Amniotic stem cell (primary cell): Measurements from ENCODE around the gene MBL2.

Source experiments
- DNase-seq: peaks from one replicate; lab custom pipeline; 2025; lab: John Stamatoyannopoulos, UW

MBL2 gene

DNA sequence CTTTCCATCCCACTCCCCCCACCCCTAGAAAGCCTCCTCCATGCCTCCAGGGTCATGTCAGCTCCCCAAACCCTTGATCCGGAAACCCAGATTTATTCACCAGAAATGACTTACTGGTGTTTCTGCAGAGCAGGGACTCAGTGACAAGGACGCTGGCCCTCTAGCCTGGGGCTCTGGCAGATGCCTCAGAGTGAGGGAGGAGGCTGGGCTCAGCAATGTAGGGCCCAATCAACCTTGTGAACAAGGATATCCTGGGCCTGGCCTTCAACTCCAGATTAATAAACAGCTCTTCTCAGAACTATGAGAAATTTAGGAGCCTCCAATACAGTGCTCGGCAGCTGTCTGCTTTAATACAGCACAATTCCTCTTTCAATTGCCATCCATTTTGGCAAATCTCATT lies at the start of gene MBL2:
TSS of gene MBL2 (minus strand) at position 162 of the 400 bp plus-strand sequence. CDS start 1,149 bp downstream, outside the sequence.
- DNase-seq = no peak

DNA sequence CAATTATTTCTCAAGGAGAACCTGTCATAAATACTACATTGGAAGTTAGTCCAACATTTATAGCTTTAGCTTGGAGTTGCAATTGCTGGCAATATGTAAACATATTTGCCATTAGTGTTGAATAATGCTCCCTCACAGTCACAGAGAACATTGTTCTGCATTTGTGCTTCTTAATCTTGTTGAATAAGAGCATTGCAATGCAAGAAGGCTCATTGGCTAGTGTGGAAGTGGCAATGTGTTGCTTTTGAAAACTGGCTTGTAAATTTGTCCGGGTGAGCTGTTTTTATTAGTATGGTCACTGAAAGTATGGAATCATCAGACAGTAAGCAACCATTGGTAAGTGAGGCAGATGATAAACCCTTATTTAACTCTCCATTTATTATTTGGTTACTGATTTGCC lies 47.7 kb upstream of the MBL2 start:
- DNase-seq = no peak

DNA sequence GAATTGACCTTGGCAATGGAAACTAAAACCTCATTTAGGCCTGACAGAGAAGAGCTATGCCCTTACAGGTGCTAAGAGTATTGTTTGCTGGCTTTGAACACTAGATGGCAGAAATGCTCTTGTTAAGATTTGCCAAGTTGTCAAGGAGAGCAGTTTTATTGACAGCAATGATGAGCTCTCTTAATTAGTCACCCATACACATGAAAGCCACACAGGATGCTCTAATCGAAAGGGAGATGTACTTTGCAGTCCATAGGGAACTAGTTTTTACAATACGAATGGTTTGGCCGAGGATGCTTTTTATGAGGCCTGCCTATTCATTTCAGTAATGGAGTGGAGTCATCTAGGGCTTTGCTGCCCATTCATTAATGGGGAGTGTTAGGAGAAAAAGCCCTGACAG lies 45.4 kb upstream of the MBL2 start:
- no peak for DNase-seq

DNA sequence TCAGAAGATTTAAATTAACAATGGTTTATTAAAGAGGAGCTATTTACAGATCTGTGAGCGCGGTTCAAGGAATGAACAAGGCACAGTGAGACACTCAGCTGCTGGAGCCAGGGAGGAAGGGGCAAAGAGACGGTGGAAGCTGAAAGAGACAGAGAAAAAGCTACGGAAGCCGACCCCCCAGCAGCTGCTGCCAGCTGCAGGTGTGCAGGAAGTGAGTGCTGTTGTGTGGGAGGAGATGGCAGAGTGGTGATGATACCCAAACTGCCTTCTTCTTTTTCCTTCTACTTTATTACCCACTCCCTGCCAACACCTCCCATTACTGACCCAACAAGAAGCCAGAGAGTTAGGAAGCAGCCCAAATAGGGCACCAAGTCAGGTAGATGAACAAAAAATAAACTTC lies 41.9 kb upstream of the MBL2 start:
- DNase-seq = no peak

DNA sequence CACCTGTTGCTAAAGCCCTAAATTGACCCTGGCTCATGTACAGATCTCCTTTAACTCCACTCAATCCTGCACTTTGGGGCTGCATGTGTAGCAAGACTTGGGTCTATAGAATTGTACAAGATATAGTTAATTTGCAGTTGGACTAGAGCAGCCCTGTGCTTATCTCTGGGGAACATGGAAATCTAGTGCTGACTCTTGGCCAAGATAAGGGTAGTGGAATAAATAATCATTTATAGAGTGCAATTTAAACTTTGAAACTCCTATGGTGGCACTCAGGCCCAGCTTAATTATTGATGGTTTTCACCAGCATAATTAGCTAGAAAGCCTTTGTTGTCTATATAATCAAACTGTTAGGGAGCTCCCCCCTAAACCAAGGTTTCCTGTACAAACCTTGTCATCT lies 39.2 kb upstream of the MBL2 start:
- no peak for DNase-seq

DNA sequence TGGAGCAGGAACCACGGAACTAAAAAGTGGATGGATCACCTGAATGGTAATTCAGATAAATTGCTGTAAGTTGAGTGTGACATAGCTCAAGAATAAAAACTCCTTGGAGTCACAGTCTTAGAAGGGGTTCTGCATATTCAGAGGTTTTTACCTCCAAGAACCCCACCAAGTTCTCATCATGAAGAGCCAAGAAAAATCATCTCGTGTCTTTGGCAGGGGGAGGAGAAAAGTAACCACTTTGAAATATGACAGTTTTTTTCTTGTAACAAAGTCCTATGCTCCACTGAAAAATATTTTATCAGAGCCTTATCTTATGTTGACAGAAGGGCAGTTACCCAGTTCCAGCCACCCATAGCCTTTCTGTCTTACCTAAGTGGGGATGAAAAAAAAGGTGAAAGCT lies 38.2 kb upstream of the MBL2 start:
- no peak for DNase-seq

DNA sequence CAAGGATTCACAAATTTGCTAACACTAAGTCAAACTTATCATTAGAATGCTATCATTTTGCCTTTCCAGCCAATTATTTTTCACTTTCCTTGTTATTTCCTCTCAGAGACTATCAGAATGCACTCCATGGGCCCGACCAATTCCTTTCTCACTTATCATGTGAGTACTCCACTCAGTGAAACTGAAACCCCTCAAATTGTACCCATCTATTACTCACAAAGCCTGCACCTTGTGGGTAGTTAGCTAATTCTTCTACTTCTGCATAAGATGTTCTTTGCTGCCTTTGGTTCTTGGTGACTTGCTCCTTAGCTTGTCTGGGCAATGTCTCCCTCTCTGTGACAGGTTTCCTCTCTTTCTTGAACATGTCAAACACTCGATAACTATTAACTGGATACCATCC lies 35.2 kb upstream of the MBL2 start:
- no peak for DNase-seq

DNA sequence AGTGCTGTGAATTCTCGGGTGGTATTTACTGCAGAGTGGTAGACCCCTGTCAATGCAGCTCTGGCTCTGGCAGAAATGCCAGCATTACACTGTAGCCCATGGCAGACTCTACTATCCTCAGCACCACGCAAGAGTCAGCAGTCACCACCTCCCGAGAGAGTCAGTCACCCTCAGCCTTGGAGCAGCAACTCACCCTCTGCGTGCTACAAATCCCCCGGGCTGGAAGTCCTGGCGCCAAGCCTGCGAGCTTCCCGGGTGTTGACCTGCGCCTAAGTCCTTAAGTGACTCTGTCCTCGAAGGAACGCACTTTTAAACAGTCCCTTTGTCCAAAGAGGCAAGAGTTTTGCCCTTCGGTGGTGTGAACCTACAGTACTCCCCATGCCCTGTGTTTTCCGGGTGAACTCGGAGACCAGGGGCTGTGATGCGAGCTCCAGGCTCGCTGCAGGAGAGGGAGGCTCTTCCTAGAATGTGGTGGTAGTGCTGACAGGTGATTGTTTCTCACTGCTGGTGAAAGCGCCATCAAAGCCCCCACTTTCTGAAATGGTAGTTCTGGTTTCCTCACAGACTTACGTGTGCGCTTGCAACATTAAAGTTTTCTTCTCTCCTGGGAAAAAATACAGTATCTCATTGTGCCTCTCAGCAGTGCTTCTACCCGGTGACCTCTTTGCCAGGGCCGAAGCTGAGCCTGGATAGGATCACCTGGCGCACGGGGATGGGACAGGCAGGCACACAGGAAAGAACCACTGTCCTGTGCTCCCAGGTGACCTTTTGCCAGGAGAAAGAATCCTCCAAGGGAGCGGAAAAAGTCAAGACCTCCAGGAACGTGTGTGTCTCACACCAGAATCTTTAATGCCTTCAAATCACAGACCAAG lies 33.1 kb upstream of the MBL2 start:
- DNase-seq = no peak

DNA sequence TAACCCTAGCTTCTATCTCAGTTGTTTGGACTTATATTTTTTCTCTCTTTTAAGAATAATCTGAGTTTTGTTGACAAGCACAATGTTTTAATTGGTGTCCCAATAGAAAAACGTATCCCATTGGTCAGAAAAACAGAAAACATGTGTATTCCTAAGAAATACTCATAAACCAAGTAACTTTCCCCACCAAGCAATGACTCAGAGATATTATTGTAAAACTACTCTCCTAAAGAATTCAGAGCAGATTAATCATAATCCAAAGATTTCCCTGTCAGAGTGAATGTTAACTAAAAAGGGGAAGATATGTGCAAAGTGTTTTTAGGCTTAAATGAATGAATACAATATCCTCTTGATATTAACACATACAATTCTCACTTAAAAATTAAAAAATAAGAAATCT lies 29.4 kb upstream of the MBL2 start:
- peak; percentile 29 for DNase-seq

DNA sequence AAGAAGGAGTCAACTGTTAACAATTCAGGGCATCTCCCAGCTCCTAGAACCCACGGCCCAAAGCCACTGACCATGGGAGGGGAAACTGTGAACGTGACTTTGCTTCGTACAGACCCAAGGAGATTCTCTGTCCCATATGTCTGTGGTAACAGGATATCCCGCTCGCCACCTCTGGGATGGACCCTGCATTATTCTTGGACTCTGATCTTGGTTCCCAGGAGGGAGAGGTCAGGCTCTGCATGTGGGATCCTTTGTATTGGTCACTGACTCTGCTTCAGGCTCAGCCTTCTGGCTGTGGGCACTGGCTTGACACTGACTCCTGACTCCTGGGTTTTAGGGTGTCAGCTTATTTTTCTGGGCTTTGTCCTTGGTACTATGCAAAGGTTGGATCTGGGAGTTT lies 13.5 kb upstream of the MBL2 start:
- DNase-seq = no peak

DNA sequence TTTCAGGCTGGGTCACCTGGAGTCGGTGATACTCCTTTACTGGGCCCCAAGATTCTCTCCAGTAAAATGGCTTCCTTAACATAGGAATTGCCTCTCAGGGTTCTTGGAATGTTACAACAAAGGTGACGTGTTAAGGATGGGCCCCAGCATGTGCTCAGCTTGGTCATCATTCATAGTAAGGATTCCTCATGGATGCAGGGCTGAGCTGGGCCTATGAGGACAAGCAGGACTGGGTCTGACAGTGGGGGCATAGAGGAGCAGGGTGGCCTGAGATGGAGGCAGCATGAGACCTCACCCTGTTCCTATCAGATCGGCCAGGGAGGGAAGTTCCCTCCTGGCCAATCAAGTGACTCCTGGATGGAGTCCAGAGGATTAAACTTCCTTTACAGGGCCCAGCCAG lies 12.8 kb upstream of the MBL2 start:
- no peak for DNase-seq

DNA sequence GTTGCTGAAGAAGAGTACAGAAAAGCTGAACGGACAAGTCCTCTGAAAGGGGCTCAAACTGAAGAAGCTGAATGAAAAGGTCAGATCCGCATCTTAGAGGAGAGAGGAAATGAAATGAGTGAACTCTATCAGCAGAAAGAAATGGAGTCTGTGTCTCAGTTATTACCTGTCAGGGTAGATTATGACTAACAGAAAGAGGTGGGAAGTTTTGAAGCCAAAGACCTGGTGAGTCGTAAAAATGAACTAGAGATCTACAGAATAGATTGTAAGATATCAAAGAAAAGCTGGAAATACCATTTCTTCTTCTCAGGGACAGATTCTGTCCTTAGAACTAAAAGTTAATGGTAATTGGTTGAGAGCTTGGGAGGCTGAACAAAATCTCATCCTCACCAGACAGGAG lies 11.1 kb upstream of the MBL2 start:
- DNase-seq = no peak

DNA sequence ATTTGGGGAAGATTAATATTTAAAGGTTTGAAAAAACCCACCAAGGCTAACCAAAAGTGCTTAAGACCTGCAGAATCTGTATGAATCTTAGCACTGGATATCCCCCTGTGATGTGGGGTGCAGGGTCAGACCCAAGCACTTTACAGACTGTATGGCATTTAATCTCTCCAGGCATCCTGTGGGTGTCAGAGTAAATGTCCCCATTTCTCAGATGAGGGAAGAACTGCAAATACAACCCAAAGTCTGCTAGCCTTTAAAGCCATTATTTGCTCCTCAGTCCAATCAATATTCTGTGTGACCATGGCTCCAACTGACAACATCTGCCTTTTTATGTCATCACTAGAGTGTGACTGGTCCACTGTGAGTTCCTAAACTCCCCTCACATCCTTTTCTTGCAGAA lies 10.0 kb upstream of the MBL2 start:
- DNase-seq = no peak

DNA sequence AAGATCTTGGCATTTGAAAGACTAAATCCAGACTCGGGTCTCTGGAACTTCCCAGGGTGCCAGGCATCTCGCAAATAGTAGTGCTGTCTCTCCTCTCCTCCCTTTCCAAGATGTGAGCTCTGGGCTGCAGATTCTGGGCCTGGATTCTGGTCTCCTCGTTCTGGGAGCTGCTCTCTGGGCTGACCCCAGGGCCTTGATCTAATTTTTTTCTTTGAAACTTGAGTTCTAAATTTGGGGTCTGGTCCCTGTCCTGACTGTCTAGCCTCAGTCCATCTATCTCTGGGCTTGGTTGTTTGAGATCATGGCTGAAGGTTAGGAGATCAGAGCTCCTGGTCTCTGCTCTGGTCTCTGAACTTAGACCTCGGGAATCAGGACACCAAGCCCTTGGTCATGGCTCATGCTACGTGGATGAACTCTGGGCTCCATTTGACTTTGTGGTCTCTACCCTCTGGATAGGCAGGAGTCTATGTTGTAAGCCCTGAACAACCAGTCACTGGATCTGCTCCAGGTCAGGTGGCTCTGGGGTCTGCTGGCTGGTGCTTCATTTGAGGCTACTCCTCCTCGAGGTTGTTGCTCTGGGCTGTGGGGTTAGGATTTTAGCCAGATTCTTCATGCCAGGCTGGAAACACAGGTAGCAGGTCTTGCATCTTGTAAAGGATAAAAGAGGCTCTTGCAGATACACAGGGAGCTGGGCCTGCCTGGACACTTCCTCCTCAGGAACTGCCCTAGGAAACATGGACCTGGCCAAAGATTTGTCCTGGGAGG lies 8.0 kb upstream of the MBL2 start:
- DNase-seq = no peak

DNA sequence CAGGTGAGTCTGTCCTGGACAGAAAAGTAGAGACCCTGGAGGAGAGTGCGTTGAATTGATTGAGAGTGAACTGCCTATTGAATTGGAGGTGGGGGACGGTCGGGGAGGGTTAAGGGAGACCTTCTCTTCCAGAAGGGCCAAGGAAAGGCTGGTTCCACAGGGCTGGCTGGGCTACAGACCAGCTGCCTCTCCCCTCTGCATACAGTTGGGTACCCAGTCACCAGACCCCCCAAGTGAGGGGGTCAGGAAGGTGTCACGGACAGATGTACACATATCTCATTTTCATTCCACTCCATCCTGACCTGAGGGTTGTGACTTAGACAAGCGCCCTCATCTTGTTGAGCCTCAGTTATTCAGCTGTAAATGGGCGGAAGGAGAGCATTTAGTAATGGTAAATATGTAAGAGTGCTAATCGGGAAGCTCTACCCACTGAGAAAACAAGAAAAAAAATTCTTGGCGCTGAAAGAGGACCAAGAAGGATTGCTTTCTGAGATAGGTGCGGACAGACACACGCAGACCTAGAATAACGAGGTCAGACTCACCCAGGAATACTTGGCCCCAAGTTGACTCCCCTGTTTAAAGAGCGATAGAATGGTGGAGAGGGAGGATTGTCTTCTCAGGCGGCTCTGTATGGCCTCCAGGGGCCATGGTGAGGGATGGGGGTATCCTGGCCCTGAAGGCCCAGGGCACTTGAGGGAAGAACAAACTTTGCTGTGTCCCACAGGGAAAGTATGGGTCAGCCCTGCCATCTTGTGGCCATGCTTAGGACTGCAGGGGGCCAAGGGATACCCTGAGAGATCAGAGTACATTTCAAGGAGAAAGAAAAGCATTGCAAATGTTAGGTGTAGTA lies 7.2 kb upstream of the MBL2 start:
- DNase-seq = no peak

DNA sequence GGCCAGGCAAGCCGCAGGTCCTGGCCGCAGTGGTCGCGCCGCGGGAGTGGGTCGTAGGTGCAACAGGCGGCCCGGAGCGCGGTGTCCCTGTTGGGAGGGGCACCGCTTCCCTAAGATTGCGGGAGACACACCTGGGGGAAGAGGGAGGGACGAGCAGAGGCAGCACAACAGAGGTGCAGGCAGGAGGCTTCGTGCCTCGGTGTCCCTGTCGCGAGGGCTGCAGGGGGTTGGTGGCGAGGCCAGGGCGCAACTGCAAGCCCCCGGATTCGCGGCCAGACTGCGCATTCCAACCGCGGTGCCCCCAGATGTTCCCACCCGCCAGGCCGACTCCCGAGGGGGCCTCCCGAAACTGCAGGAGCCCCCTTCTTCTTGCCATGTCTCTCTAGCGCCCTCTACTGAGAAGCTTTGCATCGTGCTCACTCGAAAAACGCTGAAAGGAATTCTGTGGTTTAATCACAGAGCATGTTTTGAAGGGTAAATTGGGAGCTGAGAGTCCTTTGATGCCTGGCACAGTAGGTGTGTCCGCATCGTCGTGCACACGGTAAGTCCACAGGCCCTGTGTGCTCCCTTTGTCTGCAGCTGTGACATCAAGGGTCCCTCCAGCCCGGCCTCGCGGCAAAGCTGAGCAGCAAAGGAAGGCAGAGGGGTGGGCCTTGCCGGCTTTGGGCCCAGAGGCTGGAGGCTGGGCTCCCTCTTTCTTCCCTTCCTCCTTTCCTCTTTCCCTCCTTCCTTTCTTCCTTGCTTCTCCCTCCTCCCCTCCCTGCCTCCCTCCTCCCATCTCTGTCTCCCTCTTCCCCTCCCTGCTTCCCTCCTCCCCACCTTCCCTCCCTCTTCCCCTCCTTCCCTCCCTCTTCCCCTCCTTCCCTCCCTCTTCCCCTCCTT lies 6.2 kb upstream of the MBL2 start:
- peak; percentile 63 for DNase-seq

DNA sequence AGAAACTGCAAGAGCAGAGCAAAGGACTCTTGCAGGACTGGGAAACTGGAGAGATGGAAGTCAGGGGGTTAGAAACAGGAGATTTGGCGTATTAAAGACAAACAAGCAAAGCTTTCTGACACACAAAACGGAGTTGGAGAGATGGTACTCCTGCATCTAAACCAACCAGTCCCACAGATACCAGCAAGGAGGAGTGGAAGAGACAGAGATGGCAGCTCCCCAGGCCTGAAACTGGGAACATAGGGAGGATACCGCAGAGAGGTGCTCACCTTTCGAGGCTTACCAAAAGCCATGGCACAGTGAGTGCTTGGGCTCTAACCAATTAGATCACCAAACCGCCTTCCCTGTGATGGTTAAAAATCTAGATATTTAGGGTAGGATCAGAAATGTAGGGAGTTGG lies 4.8 kb upstream of the MBL2 start:
- no peak for DNase-seq

DNA sequence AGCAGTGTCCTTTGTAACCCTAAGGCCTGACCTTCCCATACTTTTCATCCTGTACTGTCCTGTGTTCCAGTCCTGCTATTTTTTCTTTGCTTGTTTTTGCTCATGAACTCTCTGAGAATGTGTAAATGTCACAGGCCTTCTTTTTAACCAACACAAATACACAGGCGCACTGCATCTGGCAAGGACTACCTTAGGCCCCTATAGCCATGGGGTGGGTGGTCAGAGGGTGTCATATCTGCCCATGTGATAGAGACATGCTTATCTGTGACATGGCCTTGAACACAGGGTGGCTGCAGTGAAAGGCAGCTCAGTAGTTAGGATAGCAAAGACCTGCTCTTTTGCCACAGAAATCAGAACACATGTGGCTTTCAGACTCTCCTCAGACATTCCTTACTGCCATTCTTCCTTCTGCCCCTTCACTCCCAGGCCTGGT lies 3.9 kb upstream of the MBL2 start:
- no peak for DNase-seq

DNA sequence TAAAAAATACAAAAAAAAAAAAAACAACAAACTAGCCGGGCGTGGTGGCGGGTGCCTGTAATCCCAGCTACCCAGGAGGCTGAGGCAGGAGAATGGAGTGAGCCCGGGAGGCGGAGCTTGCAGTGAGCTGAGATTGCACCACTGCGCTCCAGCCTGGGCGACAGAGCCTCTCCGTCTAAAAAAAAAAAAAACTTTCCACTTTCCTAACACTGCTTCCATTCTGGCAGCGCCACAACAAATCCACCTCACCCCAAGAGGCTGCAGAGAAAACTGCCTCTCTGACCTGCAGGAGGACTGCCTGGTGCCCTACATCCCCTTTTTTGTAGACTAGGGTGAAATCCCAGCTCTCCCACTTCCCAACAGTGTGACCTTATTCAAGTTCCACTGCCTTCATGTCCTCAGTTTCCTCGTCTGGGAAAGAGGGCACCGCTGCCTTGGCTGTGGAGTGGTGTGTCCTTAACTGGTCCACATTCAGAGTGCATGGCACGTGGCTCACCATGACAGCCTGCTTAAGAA lies 2.6 kb upstream of the MBL2 start:
- DNase-seq = no peak

DNA sequence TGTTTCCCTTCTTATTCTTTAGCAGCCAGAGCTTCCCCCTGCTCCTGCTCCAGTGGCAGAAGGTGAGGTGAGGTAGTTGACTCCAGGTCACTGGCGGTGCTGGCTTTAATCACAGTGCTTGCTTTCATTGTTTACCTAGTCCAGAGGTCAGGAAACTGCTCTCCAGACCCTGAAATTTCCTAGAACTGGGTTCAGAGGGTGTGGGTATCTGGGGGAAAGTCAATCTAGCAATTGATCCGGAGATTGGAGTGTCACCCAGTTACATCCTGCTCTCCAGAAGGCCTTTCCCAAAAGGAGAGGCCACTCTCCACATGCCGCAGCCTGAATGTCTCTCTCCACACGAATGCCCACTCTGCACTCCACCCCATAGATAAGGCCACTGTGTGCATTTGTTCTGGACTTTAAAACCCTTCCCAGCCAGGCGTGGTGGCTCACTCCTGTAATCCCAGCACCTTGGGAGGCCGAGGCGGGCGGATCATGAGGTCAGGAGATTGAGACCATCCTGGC lies 2.1 kb upstream of the MBL2 start:
- DNase-seq = no peak

DNA sequence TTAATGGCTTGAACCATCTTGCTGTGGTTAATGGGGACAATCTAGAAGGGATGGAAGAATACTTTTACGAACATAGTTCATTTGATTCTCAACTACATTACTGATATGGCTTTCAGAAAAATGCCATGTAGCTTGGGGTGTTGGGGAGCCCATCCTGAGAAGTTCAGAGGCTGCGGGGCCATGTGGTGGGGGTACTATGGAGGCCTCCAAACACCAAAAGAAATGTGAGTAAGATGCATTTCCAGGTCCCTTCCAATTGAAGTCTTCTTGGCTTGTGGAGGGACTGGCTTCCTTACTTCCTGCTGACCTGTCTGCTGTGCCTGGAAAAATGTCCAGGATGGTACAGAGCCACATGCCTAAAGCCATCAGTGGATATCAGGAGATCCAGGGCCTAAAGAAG lies 1.6 kb upstream of the MBL2 start:
- DNase-seq = no peak
